Neural progenitor cell (in vitro differentiated cells): ENCODE measurements around the gene G3BP1. TPM values are rescaled to one million over a fixed set of nuclear protein-coding genes. Genes with fewer than 3 reads are reported as not detected.

Experiments used
- DNase-seq: peaks from one replicate; pipeline ENCODE4 v3.0.0-alpha.2; 2016; ENCODE audit warnings: low spot score
- H2AFZ ChIP-seq: fragments of 200-600 bp; sonication (generic); replicated peaks from 2 replicates; pipeline ENCODE4 v1.6.1; 2016; ENCODE audit warnings: antibody characterized with exemption
- H3F3A ChIP-seq: fragments of 200-600 bp; sonication (generic); 2 replicates; pipeline ENCODE4 v1.6.1; 2016; ENCODE audit warnings: antibody characterized with exemption, low read depth
- H3K27ac ChIP-seq: fragments of 200-600 bp; sonication (generic); 2 replicates; pipeline ENCODE4 v1.5.1; 2016; ENCODE audit warnings: mild to moderate bottlenecking
- H3K27me3 ChIP-seq: fragments of 200-600 bp; sonication (generic); 2 replicates; pipeline ENCODE4 v1.6.1; 2016; ENCODE audit warnings: mild to moderate bottlenecking, moderate library complexity
- H3K36me3 ChIP-seq: fragments of 200-600 bp; sonication (generic); 2 replicates; pipeline ENCODE4 v1.5.1; 2016
- H3K4me1 ChIP-seq: fragments of 200-600 bp; sonication (generic); 2 replicates; pipeline ENCODE4 v1.6.1; 2016; ENCODE audit warnings: mixed run types
- H3K4me2 ChIP-seq: fragments of 200-600 bp; sonication (generic); 2 replicates; pipeline ENCODE4 v1.6.1; 2016
- H3K4me3 ChIP-seq: fragments of 200-600 bp; sonication (generic); 2 replicates; pipeline ENCODE4 v1.5.1; 2016
- H3K79me2 ChIP-seq: fragments of 200-600 bp; sonication (generic); 2 replicates; pipeline ENCODE4 v1.6.1; 2016; ENCODE audit warnings: low read depth
- H3K9ac ChIP-seq: fragments of 200-600 bp; sonication (generic); 2 replicates; pipeline ENCODE4 v1.6.1; 2016
- H3K9me3 ChIP-seq: fragments of 200-600 bp; sonication (generic); 2 replicates; pipeline ENCODE4 v1.5.1; 2016; ENCODE audit warnings: low read depth
- H4K20me1 ChIP-seq: fragments of 200-600 bp; sonication (generic); 2 replicates; pipeline ENCODE4 v1.6.1; 2016; ENCODE audit warnings: low read depth
- H3K27ac Mint-ChIP-seq: 3 replicates; pipeline ENCODE4 v1.8.0; 2021; ENCODE audit warnings: mixed read lengths
- H3K27me3 Mint-ChIP-seq: 2 replicates; pipeline ENCODE4 v1.8.0; 2022; ENCODE audit warnings: low read depth, mild to moderate bottlenecking, inconsistent platforms, moderate library complexity, mixed read lengths; ENCODE audit not compliant: insufficient read depth
- H3K36me3 Mint-ChIP-seq: 3 replicates; pipeline ENCODE4 v1.8.0; 2021; ENCODE audit warnings: mixed read lengths
- H3K4me1 Mint-ChIP-seq: 3 replicates; pipeline ENCODE4 v1.8.0; 2021; ENCODE audit warnings: mixed read lengths
- H3K4me3 Mint-ChIP-seq: 3 replicates; pipeline ENCODE4 v1.8.0; 2021; ENCODE audit warnings: mild to moderate bottlenecking, moderate library complexity, mixed read lengths
- H3K9me3 Mint-ChIP-seq: 3 replicates; pipeline ENCODE4 v1.8.0; 2020; ENCODE audit warnings: mixed read lengths
- CTCF ChIP-seq: fragments of 200-600 bp; sonication (generic); IDR thresholded peaks from 2 replicates; pipeline ENCODE4 v1.5.1; 2017; ENCODE audit warnings: antibody characterized with exemption, mild to moderate bottlenecking
- EZH2 ChIP-seq: fragments of 200-600 bp; sonication (generic); IDR thresholded peaks from 2 replicates; pipeline ENCODE4 v1.6.1; 2017; ENCODE audit warnings: antibody characterized with exemption, mild to moderate bottlenecking, moderate library complexity
- EZH2phosphoT487 ChIP-seq: fragments of 200-600 bp; sonication (generic); IDR thresholded peaks from 2 replicates; pipeline ENCODE4 v1.6.1; 2017; ENCODE audit warnings: antibody characterized with exemption
- total RNA-seq: library from RNA; depleted of rRNA; stranded (reverse); fragments of >200 nt; gene quantifications from 2 replicates; pipeline ENCODE4 v1.2.3, GENCODE V29; 2015; ENCODE audit warnings: low replicate concordance

Gene G3BP1
- total RNA-seq, 1 donor from 2014 or later = 304 TPM

- no peak for DNase-seq
- Histone ChIP-seq H3K27me3 (no peaks in the 10 kb centered on the region), H3K27ac (no peak overlapping the region), H4K20me1 (peaks cover 13% of the 10 kb centered on the region), H3K4me2 (no peak overlapping the region), H2AFZ (no peak overlapping the region), H3K9ac (no peak overlapping the region), H3K36me3 (no peaks in the 10 kb centered on the region), H3K4me1 (no peaks in the 10 kb centered on the region), H3F3A (peaks cover 12% of the 10 kb centered on the region), H3K4me3 (no peak overlapping the region), H3K79me2 (no peaks in the 10 kb centered on the region), H3K9me3 (no peaks in the 10 kb centered on the region)
- Mint-ChIP-seq H3K36me3 (peaks cover 25% of the 10 kb centered on the region), H3K27me3 (no peaks in the 10 kb centered on the region), H3K4me3 (no peak overlapping the region), H3K4me1 (peaks cover 12% of the 10 kb centered on the region), H3K9me3 (no peaks in the 10 kb centered on the region), H3K27ac (no peak overlapping the region)
- no peak for TF ChIP-seq EZH2
- no peak for TF ChIP-seq CTCF
- TF ChIP-seq EZH2phosphoT487 = no peak
Measured at GRCh38 chr5:151820271-151820670, 48.5 kb downstream of the G3BP1 start.

DNA sequence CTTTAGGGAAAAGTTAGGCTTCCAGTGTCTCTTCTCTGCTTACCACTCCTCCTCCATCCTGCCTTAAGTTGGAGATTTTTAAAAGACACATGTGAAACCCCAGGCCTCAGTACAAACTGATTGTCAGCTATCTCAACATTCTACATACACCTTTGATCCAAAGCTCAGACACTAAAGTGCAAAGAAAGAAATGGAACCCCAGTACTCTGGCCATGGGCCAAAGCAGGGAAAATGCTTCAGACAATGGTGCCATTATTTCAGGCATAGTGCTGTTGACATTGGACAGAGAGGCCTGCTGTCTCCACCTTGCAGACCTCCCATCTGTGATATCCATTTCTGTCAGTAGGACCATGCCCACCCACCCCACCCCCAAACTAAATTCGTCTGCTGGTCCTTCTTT, 49.1 kb downstream of the G3BP1 start:
- Histone ChIP-seq H4K20me1 (peaks cover 13% of the 10 kb centered on the region), H3K4me1 (no peaks in the 10 kb centered on the region), H3K79me2 (no peaks in the 10 kb centered on the region), H3F3A (peaks cover 12% of the 10 kb centered on the region), H3K27me3 (no peaks in the 10 kb centered on the region), H3K36me3 (no peaks in the 10 kb centered on the region), H3K4me3 (no peak overlapping the region), H3K9ac (no peak overlapping the region), H3K4me2 (no peak overlapping the region), H2AFZ (no peak overlapping the region), H3K9me3 (no peaks in the 10 kb centered on the region), H3K27ac (no peak overlapping the region)
- Mint-ChIP-seq H3K27ac (no peak overlapping the region), H3K9me3 (no peaks in the 10 kb centered on the region), H3K36me3 (peaks cover 19% of the 10 kb centered on the region), H3K4me1 (peaks cover 16% of the 10 kb centered on the region), H3K4me3 (no peak overlapping the region), H3K27me3 (no peaks in the 10 kb centered on the region)
- TF ChIP-seq CTCF (no peak), EZH2 (no peak), EZH2phosphoT487 (no peak)
- no peak for DNase-seq

GRCh38 chr5:151822141-151822540, 50.4 kb downstream of the G3BP1 start:
- DNase-seq = no peak
- H3K27ac Mint-ChIP-seq = no peak overlapping the region

More at GRCh38 chr5:151822141-151822540, 50.4 kb downstream of the G3BP1 start:
- peaks cover 5% of the 10 kb centered on the region for H3F3A ChIP-seq
- Mint-ChIP-seq H3K4me3 (no peak overlapping the region), H3K9me3 (no peaks in the 10 kb centered on the region), H3K4me1 (peaks cover 18% of the 10 kb centered on the region), H3K36me3 (peaks cover 17% of the 10 kb centered on the region), H3K27me3 (no peaks in the 10 kb centered on the region)
- TF ChIP-seq CTCF (no peak), EZH2phosphoT487 (no peak), EZH2 (no peak)
- no peaks in the 10 kb centered on the region for H3K27me3 ChIP-seq
- no peaks in the 10 kb centered on the region for H3K36me3 ChIP-seq
- H3K4me1 ChIP-seq = no peaks in the 10 kb centered on the region
- no peak overlapping the region for H3K9ac ChIP-seq
- no peaks in the 10 kb centered on the region for H3K9me3 ChIP-seq
- no peaks in the 10 kb centered on the region for H3K79me2 ChIP-seq
- no peak overlapping the region for H3K27ac ChIP-seq
- H2AFZ ChIP-seq = no peak overlapping the region
- peaks cover 13% of the 10 kb centered on the region for H4K20me1 ChIP-seq
- no peak overlapping the region for H3K4me3 ChIP-seq
- H3K4me2 ChIP-seq = no peak overlapping the region
